Upper lobe of left lung (tissue), 4 donors: ENCODE data around the gene TRNT1.

Experiments
- EP300 ChIP-seq, 4 donors: sonication (generic); formaldehyde crosslinking; IDR thresholded peaks; one replicate each; pipeline ENCODE4 v1.5.1; 2017; ENCODE audit warnings: antibody characterized with exemption in 4 of 4, control low read depth in 2 of 4
- POLR2A ChIP-seq, 4 donors: fragments of 450-650 bp; IDR thresholded peaks; one replicate each; pipeline ENCODE4 v1.5.1; 2016 to 2017; ENCODE audit warnings: antibody characterized with exemption in 4 of 4, mild to moderate bottlenecking in 2 of 4
- POLR2AphosphoS5 ChIP-seq, 2 donors: sonication (generic); formaldehyde crosslinking; IDR thresholded peaks; one replicate each; pipeline ENCODE4 v1.5.1; 2017; ENCODE audit warnings: antibody characterized with exemption in 2 of 2
- TF ChIP-seq, protein P1 (sequence below), 6 experiments: fragments of 450-650 bp in 4 of 6; fragments of 200-600 bp in 2 of 6; sonication (generic) in 2 of 6; IDR thresholded peaks; one replicate each; pipeline ENCODE4 v1.5.1; 2016 to 2019; ENCODE audit warnings: antibody characterized with exemption in 6 of 6

GRCh38 chr3:3134750-3135448 lies 8.2 kb downstream of the TRNT1 start:
- TF ChIP-seq POLR2AphosphoS5 (IDR thresholded peaks at IDR 0.05) (no peak), POLR2A (IDR thresholded peaks at IDR 0.05) (no peak), EP300 (IDR thresholded peaks at IDR 0.05) (no peak)
- TF ChIP-seq, protein P1, sequence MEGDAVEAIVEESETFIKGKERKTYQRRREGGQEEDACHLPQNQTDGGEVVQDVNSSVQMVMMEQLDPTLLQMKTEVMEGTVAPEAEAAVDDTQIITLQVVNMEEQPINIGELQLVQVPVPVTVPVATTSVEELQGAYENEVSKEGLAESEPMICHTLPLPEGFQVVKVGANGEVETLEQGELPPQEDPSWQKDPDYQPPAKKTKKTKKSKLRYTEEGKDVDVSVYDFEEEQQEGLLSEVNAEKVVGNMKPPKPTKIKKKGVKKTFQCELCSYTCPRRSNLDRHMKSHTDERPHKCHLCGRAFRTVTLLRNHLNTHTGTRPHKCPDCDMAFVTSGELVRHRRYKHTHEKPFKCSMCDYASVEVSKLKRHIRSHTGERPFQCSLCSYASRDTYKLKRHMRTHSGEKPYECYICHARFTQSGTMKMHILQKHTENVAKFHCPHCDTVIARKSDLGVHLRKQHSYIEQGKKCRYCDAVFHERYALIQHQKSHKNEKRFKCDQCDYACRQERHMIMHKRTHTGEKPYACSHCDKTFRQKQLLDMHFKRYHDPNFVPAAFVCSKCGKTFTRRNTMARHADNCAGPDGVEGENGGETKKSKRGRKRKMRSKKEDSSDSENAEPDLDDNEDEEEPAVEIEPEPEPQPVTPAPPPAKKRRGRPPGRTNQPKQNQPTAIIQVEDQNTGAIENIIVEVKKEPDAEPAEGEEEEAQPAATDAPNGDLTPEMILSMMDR (IDR thresholded peaks at IDR 0.05) = no peak
